ENCODE measurements around the gene KIAA1586.
"Not testable (repeated sequence)": the region's sequence is repeated elsewhere in the genome, so short reads cannot be mapped to it uniquely, and the experiment has no call there.

KIAA1586 gene

DNA sequence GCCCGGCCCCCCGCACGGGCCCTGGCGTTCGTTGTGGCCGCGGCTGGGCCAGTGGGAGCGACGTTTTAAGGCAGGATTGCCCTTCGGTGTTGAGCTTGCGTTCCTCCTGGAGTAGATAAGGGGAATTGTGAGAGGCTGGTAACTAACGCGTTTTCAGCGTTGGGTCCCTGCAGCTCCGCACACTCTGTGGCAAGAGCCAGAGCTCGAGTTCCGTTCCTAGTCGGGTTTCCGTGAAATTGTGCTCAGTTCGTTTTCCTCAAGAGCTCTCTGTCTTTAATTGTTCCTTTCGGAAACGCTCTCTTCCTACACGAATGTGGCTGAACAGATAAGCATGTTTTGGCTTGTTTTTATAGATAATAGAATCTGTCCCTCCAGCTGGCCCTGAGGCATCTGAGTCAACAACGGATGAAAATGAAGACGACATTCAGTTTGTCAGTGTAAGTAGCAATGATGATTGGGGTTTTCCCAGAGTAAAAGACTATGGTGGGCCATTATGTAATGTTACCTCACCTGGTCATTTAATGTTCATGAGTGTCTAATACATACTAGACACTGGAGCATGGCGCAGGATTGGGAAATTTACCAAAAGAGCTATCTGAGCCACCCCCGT lies 44.1 kb downstream of the KIAA1586 start:
- Histone ChIP-seq H3K36me3 (ENCODE audit: insufficient read depth, low read length) (peaks cover 30% of the 10 kb centered on the region), H3K4me1 (ENCODE audit: insufficient read depth, low read length) (peaks cover 16% of the 10 kb centered on the region)
- not testable (repeated sequence) for H2AFZ ChIP-seq (ENCODE audit: low read depth, low read length); H3K27me3 ChIP-seq (ENCODE audit: insufficient read depth, low read length); H3K4me3 ChIP-seq (ENCODE audit: low read length); H3K9me3 ChIP-seq (ENCODE audit: low read length)

DNA sequence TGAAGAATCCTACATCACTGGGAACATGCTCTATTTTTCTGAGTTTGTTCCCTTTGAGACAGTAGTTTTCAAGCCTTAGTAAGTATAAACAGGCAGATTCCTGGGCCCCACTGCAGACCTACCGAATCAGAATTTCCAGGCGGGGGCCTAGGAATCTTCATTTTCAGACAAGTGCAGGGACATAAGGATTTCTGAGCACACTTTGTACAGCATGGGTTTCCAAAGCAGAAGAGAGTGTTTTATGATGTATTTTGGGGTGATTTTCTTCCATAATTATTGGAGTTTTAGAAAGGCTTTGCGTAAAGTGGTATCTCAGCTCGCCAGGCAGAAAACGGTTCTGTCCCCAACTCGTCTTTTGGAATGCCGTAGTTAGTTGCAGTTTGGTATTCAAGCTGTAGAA lies 44.9 kb downstream of the KIAA1586 start:
- H3K4me3 ChIP-seq (ENCODE audit: low read length), result peak overlapping the region; percentile 25
- peaks cover 16% of the 10 kb centered on the region for H3K4me1 ChIP-seq (ENCODE audit: insufficient read depth, low read length)
- H2AFZ ChIP-seq (ENCODE audit: low read depth, low read length); H3K9me3 ChIP-seq (ENCODE audit: low read length); H3K27me3 ChIP-seq (ENCODE audit: insufficient read depth, low read length): not testable (repeated sequence)
- H3K36me3 ChIP-seq (ENCODE audit: insufficient read depth, low read length), result peaks cover 33% of the 10 kb centered on the region

DNA sequence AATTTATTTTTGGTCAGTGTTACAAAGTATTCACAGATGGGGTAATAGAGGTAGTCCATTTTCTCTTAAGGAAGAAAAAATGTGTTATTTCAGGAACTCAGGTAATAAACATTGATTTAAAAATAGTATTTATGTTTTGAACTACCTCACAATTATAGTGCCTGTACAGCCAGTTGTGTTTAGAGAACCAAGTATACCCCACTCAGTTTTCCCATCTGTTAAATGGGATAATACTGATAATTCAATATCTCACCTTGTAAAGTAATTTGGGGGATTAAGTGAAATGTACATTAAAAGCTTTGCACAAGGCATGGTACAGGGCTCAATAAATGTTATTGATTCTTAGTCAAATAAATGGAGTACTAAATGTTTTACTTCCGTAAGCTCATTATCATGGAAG lies 48.2 kb downstream of the KIAA1586 start:
- Histone ChIP-seq H3K4me1 (ENCODE audit: insufficient read depth, low read length) (peaks cover 16% of the 10 kb centered on the region), H3K9me3 (ENCODE audit: low read length) (peaks cover 2% of the 10 kb centered on the region), H3K27me3 (ENCODE audit: insufficient read depth, low read length) (no peaks in the 10 kb centered on the region), H2AFZ (ENCODE audit: low read depth, low read length) (no peak overlapping the region), H3K36me3 (ENCODE audit: insufficient read depth, low read length) (peaks cover 60% of the 10 kb centered on the region), H3K4me3 (ENCODE audit: low read length) (no peak overlapping the region)

DNA sequence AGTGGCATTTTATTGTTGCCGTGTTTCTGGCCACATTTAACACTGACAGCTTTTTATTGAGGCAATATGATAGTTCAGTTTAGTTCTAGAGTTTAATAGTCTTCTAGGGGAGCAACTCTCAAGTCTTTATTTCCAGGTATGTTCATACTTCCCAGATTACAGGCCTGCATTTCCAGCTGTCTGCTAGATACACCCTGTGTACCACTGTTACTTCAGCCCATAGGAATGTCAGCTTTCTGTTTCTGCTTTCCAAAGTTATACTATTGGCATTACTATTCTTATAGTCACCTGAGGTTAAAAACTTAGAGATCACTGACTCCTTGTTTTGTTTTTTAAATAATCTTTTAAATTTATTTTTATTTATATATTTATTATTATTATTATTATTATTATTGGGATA lies 51.1 kb downstream of the KIAA1586 start:
- Histone ChIP-seq H3K9me3 (ENCODE audit: low read length) (peaks cover 7% of the 10 kb centered on the region), H3K4me1 (ENCODE audit: insufficient read depth, low read length) (peaks cover 3% of the 10 kb centered on the region), H3K27me3 (ENCODE audit: insufficient read depth, low read length) (no peaks in the 10 kb centered on the region), H2AFZ (ENCODE audit: low read depth, low read length) (no peak overlapping the region), H3K4me3 (ENCODE audit: low read length) (no peak overlapping the region), H3K36me3 (ENCODE audit: insufficient read depth, low read length) (peaks cover 79% of the 10 kb centered on the region)

DNA sequence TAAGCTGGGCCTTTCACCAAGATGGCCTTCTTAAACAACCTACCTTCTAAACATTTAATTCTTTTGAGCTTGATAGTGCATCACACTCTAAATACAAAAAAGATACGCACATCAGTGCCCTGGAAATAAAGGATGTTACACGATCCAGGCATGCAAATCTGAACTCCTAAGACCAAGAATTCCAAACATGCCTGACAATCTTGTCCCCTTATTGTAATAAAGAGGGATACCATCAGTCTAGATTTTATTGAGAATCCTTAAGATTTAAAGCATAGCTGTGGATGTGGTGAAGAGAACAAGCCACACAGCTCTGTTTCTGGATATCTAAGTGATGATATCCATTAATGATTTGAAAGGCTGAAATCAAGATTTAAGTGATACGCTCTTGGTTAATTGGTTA lies 56.5 kb downstream of the KIAA1586 start:
- H3K36me3 ChIP-seq (ENCODE audit: insufficient read depth, low read length), result peaks cover 83% of the 10 kb centered on the region
- H3K27me3 ChIP-seq (ENCODE audit: insufficient read depth, low read length), result no peaks in the 10 kb centered on the region
- peaks cover 7% of the 10 kb centered on the region for H3K9me3 ChIP-seq (ENCODE audit: low read length)
- H3K4me1 ChIP-seq (ENCODE audit: insufficient read depth, low read length), result no peaks in the 10 kb centered on the region
- no peak overlapping the region for H2AFZ ChIP-seq (ENCODE audit: low read depth, low read length)
- H3K4me3 ChIP-seq (ENCODE audit: low read length), result no peak overlapping the region

DNA sequence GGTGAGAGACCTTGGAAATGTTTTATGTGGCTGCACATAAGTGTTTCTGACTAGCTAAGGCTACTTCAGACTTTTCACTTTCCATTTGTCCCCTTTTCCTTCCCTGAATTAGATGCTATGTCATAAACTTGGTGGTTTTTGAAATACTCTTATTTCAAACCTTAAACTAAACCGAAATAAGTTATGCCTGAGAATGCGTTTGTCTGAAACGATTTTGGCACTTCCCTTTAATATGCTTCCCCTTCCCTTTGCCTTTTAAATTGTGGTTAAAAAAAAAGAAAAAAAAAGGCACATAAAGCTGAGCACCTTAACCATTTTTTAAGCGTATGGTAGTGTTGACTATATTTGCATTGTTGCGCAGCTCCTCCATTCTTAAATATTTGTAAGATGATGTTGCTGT lies 57.8 kb downstream of the KIAA1586 start:
- Histone ChIP-seq H2AFZ (ENCODE audit: low read depth, low read length) (no peak overlapping the region), H3K27me3 (ENCODE audit: insufficient read depth, low read length) (no peaks in the 10 kb centered on the region), H3K9me3 (ENCODE audit: low read length) (peaks cover 7% of the 10 kb centered on the region), H3K4me1 (ENCODE audit: insufficient read depth, low read length) (no peaks in the 10 kb centered on the region), H3K4me3 (ENCODE audit: low read length) (no peak overlapping the region), H3K36me3 (ENCODE audit: insufficient read depth, low read length) (peaks cover 78% of the 10 kb centered on the region)
